GM15510 (cell line): Measurements from ENCODE around the gene MAGEA9B.
"Not testable (repeated sequence)": the region's sequence is repeated elsewhere in the genome, so short reads cannot be mapped to it uniquely, and the experiment has no call there.

Source experiments
- POLR2A ChIP-seq: IDR thresholded peaks from 3 replicates; pipeline ENCODE4 v1.6.1; 2011; ENCODE audit warnings: borderline replicate concordance; ENCODE audit not compliant: insufficient read length; ENCODE audit errors: extremely low read depth

The MAGEA9B gene

GRCh38 chrX:149587359-149587758 is at the start of gene MAGEA9B:
Gene MAGEA9B, minus strand, starts transcription at chrX:149587459. Its CDS starts 4,280 bp downstream, at chrX:149583179.
- not testable (repeated sequence) for TF ChIP-seq POLR2A

GRCh38 chrX:149633511-149633910 is 46.3 kb upstream of the MAGEA9B start:
- no peak for TF ChIP-seq POLR2A

- peak; percentile 64 for TF ChIP-seq POLR2A
These were observed 44.2 kb upstream of the MAGEA9B start, which contains the start of gene TMEM185A for GRCh38 chrX:149631234-149632165. Gene TMEM185A, minus strand, starts transcription at chrX:149631792. Its CDS starts 212 bp downstream, at chrX:149631580.

DNA sequence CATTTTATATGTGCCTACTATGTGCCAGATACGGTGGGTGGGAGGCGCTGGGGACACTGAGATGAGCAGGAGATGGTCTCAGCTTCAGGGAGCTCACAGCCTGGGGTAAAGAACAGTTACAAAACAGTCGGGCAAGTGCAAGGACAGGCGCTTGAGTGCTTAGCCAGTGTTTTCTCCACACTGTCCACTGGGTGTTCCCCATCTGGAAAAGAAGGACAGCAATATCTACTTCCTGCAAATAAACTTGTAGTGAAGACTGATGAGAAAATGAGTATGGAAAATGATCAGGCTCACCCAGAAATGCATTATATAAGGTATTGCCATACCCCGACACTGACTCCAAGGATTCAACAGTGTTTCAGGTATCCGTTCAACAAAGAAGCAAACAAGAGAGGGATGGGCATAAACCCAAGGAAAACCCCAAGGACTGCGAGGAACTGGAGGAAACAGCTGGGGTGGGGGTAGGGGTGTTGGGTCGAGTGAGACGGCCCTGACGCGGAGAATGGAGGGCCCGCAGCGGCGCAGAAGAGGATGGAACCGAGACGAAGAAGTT is 43.5 kb upstream of the MAGEA9B start:
- no peak for TF ChIP-seq POLR2A

DNA sequence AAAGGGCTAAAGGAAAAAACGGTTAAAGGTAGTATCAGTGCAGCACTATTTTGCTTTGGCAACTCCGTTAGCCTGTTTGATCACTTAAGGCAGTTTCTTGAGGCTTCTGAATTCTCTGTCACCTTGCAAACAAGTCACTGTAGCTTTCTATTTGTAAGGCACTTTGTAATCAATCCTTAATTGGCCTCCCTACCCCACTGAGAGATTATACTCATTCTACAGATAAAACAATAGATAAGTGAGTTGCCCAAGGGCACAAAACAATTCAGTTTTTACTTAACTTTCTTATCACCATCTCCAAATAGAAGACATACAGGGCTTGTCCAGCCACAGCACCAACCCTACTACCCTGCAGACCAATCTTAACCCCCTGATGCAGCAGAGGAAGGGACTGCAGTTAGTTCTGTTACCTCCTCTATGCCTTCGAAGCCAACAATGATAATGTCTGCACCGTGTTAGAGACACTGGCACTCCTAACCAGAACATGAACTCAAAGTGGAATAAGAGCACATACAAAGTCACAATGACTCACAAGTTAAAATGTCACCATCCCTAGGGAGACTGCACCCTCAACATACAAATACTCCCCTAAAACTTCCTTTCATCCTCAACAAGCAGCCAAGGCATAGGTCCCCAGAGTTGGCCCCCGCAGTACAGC is 42.6 kb upstream of the MAGEA9B start:
- no peak for TF ChIP-seq POLR2A

DNA sequence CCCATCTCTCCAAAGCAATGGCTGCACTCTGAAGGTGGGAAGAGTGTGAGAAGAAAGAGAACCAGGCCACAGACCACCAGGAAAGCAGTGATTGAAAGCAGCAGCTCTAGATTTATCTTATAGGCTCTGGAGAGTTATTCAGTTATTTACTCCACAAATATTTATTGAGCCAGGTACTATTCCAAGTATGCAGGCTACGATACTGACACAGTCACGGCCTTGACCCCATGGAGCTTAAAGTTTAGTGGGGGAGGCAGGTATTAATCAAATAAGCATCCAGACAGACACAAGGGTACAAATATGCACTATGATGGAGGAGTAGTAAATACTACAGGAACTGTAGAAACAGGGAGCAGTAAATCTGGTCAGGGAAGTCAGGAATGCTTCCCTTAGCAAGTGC is 41.5 kb upstream of the MAGEA9B start:
- TF ChIP-seq POLR2A: no peak

DNA sequence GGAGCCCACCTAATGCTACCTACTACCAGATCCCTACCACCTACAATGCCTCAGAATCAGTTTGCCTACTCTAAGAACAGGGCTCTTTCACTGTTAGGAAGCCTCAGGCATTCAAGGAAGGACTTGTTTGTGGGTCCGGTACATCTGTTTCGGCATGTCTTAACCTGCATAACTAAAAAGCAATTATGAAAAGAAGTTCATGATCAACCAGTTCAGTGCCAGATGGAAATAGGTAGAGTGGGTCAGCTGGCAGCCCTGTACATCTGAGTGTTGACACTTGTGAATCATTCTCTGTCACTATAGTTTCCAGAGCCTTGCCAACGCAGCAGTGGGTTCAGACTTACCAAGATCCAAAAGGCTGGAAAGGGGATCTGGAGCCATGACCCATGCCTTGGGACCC is 41.0 kb upstream of the MAGEA9B start:
- no peak for TF ChIP-seq POLR2A

- TF ChIP-seq POLR2A: no peak
These were observed 31.6 kb upstream of the MAGEA9B start for GRCh38 chrX:149618871-149619270.

DNA sequence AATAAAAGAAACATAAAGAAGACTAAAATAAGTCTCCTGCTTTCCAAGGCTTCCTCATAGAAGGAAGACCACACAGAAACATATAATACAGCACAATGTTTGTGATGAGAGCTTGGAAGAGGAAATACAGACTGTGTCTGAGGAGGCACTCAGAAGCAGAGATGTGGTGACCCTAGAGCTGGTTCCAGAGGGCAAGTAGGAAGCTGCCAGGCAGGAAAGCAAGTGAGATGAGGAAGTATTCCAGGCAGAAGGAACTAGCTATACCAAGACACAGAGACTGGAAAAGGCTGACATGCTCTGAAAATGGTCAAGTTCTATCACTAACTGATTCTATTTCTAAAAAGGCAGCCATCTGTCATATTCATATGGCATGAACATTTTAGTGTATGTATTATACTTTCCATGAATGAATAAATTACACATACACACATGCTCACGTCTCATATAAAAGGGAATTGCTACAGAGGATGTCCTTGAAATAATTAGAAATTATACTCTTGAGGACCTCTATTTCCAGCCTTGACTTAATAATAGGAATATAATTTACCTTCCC is 24.4 kb upstream of the MAGEA9B start:
- TF ChIP-seq POLR2A: no peak

GRCh38 chrX:149610511-149610910 is 23.3 kb upstream of the MAGEA9B start:
- no peak for TF ChIP-seq POLR2A

- no peak for TF ChIP-seq POLR2A
These were observed 20.4 kb upstream of the MAGEA9B start for GRCh38 chrX:149607699-149608098.

DNA sequence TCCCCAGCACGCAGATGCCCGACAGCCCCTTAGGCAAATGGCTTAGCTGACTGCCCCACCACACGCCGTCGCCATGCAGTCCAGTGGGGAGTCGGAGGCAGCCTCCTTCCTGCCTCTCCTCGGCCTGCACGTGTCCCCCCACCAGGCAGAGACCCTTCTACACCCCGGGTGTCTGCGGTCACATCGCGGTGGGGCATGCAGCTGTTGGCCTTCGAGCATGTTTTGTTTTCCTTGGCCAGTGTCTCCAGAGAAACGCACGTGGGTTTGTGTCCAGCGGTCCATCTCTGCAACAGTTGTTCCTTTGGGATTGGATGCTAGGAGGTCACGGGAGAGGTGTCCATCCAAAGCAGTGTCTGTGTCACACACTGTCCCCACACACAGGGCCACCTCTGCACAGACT is 8.0 kb upstream of the MAGEA9B start, which contains the start of gene HSFX2:
HSFX2 (minus strand) TSS at position 101 of the 400 bp plus-strand sequence. CDS start 614 bp downstream, outside the sequence.
- not testable (repeated sequence) for TF ChIP-seq POLR2A

GRCh38 chrX:149572743-149573142 is 14.5 kb downstream of the MAGEA9B start:
- TF ChIP-seq POLR2A: no peak

DNA sequence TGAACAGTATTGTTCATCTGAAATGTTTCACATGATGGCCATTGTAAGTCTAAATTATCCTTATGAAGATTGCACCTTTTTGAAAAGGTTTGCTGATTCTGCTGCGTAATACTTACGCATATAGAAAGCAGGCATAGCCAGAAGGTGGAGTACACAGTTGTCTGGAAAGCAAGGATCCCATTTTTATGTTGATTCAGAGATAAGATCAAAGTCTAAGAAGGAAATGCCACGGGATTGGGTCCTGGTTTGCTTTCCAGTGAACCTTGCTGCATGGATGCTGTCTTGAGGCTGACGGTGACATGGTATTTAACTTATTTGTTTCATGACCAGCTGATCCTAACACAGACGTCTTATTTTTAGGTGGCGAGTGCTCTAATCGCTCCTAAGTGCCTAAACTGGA is 15.5 kb downstream of the MAGEA9B start:
- no peak for TF ChIP-seq POLR2A

DNA sequence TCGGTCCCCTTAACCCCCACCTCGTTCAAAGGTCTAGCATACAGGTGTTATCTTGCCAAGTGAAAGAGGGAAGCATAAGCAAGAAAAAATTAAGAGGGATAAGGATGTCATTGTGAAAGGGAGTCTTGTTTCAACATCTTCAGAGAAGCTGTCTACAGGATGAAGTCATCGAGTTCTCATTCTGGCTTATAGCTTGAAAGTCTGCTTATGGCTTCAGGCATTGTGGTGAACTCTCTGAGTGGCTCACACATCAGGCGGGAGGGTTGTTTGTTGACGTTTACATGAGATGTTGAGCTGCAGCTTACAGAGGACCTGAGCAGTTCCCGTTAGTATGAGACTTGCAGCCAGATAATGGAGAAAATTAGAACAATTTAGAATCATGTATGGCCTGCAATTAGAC is 16.6 kb downstream of the MAGEA9B start:
- TF ChIP-seq POLR2A: no peak
